CD4-positive, alpha-beta T cell treated with Interleukin-15 for 1 hour (primary cell): ENCODE measurements around the gene SCAP.
A peak's percentile ranks its signal among the peaks of the same experiment; 100 is the strongest.

Experiments used
- DNase-seq: peaks from one replicate; pipeline ENCODE4 v3.0.0-alpha.2; 2020

The SCAP gene

DNA sequence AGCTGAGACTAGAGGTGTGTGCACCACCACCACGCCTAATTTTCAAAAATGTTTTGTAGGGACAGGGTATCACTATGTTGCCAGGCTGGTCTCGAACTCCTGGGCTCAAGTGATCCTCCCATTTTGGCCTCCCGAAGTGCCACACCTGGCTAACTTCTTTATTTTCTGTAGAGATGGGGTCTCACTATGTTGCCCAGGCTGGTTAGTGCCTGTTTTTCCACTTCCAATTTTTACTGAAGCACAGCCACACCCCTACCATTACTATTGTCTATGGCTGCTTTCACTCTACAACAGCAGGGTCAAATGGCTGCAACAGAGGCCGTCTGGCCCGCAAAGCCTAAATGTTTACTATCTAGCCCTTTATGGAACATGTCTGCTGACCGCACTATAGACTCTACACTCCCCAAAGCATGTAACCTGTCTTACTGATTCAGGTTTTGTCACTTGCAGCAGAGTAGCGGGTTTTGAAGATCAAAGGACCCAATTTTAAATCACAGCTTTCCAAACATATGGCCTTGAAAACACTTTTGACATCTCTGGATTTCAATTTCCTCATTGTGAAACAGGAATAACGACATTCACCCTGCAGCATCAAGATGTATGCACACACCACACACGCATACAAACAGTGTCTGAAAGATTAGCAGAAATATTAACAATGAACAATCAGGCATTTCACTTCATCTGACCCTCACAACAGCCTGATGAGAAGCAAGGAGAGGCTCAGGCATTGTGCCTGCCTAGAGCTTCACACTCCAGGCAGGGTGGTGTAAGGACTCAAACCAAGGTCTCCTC is 46.1 kb downstream of the SCAP start:
- no peak for DNase-seq

DNA sequence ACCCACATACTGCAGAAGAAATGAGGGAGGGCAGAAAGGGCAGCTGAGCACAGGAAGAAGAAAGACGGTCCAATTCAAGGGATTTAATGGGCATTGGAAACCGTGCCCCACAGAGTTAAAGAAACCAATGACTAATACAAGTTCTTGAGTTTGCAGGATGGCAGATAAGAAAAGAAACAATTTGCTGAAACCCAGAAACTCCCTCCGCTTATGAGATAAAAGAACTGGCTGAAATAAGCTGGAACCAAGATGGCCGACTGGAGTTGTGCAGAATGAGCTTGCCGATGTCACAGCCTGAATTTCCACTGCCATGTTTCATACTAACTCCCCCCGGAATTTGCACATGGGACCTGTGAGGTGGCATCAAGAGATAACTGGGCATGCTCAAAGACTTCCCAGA is 47.1 kb downstream of the SCAP start:
- no peak for DNase-seq

DNA sequence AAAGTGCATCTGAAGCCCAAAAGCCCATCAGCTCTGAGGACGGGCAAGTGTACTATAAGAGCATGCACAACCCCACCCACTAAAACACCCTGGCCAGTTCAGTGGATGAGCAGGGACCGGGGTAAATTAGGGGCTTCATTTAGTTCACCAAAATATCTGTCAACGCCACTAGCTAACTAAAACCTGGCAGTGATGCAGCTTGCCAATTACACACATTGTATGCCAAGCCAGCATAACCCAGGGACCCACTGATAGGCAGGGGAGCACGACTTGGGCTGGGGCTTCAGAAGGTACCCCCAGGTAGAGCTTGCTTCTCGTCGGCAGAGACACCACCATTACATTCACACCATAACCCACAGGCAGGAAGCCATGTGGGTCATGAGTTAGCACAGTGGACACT is 47.9 kb downstream of the SCAP start:
- DNase-seq, result no peak

DNA sequence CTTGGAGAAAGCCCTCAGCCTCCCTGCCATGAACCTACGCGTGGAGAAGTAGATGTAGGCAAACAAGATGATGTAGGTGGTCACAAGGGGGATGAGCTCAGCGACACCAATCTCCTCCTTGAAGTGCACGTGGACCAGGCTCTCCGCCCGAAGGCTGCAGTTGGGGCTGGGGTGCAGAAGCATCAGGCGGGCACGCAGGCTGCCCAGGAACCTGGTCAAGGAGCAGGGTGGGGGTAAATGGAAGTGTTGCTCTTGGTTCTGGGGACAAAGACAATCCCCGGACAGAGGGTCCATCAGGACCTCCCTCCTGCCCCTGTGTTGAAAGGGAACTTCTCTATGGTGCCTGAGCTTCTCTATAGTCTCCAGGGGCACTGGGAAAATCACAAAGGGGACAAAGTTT is 49.8 kb downstream of the SCAP start:
- no peak for DNase-seq

DNA sequence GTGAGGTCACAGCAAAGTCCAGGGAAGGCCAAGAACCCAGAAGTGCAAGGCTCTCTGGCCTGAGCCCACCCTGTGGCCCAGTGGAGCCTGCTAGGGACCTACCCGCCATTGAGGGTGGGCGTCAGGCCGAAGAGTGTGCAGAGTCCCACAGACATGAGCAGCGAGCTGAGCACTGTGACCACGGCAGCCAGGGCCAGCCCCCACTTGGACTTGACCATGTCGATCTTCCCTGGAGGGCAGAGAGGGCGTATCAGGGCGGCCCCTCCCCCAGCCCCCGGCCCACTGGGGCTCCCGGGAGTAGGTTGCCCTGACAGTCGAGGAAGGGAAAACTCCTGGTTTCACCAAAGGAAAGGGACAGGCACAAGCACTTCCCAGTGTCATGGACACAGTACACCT is 50.4 kb downstream of the SCAP start:
- no peak for DNase-seq

DNA sequence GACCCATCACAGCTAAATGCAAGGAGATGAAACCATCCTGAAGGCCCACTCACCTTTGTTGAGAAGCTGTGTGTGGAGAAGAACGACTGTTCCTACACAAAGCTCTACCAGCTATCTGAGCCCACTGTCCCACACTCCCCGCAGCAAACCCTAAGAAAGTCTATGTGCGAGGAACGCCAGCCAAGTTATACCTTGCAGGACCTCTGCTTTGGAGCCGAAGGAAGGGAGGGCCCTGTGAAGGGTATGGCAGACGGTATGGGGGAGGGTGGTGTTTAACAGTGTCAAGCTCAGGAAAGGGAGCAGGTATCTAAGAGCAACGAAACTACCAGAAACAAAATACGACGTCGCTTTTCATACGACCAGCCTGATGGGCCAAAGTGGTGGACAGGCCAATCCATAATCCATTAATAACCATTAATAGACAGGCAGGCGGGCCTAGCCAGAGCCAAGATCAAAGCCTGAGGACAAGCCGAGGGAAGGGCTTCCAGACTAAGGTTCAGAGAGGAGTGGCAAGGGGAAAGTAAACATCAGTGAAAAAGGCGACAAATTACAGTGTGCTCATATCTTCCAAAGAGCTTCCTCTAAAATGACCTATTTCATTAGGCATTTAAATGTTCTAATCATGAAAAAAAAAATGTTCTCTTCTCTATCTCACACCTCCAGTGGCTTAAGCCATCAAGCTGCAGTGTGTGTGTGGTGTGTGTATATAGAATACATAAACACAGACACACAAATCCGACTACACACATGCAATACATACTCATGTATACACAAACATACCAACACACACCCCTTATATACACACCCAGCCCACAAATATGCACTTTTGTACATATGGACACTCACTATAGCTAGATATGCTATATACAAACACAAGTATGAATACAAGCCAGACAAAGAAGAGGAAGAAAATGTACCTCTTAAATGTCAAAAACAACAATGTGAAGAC is 51.0 kb downstream of the SCAP start:
- DNase-seq, result no peak

DNA sequence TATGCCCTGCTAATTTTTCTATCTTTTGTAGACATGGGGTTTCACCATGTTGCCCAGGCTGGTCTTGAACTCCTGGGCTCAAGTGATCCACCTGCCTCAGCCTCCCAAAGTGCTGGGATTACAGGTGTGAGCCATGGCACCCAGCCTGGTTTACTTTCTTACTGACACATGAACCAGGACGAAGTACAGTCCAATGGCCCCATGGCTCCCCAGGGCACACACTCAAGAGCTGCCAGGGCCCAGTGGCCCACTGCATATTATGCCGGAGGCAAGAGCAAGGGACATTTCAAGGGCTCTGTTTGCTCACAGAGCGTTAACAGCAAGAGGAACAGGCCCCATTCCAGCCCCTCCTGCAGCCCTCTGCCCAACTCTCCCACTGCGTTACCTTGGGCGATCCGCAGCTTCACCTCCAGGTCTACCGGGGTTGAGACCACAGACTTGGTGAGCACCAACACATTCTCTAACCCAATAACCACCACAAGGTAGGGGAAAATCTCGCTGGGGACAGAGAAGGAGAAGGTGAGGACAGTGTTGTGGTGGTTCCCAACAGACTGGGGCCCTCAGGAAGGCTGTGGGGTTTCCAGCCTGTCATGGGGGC is 52.1 kb downstream of the SCAP start:
- no peak for DNase-seq

DNA sequence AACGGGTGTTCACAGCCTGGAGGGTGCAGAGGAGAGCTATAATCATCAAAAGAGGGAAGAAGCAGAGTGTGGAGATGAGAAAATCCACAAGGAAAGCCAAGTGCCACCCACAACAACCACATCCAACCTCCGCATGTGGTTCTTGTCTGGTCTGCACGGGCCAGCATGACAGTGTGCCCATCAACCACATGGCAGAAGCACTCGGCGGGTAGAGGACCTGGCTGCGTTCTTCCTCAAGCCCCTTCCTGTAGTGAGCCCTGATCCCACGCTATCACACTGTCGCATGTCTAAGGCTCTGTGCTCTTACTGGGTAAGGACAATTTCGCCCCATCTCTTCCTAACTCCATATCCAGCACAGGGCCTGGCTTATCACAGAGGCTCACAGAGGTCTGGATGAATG is 53.0 kb downstream of the SCAP start:
- DNase-seq, result no peak

DNA sequence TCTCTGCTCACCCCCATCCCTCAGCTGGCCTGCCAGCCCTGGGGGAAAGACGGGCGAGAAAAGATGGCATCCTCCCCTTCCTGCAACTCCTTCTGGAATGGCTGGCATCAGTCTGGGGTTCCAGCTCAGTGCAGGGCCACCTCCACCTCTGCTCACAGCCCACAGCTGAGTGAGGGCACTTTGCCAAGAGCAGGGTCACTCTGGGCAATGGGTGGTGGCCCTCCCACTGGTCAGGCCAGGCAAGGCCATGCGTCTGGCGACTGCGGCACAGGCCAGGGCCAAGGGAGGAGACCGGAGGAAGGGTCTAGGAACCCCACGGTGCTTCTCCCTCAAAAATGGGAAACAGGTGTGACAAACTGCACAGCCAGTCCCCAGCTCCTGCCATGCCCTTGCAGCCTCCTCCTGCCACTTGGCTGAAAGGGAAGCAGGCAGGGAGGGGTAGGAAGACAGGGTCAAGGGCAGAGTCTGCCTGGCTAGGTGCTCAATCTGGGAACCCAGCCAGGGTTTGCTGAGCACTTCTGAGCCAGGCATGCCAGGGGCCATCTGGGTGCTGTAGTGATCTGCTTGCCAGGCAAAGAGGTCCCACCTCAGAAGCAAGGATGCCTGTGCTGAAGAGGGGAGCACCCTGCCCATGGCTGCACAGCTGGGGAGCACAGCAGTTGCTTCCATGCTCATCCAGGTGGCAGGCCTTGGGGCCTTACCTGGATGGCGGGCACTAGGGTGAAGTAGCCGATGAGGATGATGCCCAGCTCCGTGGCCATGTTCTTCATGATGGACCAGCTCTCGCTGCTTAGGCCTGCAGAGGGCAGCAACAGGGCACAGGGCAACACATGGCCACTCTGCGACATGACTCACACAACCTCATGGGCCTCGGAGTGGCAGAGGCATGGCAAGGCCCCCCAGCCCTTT is 53.7 kb downstream of the SCAP start:
- no peak for DNase-seq

DNA sequence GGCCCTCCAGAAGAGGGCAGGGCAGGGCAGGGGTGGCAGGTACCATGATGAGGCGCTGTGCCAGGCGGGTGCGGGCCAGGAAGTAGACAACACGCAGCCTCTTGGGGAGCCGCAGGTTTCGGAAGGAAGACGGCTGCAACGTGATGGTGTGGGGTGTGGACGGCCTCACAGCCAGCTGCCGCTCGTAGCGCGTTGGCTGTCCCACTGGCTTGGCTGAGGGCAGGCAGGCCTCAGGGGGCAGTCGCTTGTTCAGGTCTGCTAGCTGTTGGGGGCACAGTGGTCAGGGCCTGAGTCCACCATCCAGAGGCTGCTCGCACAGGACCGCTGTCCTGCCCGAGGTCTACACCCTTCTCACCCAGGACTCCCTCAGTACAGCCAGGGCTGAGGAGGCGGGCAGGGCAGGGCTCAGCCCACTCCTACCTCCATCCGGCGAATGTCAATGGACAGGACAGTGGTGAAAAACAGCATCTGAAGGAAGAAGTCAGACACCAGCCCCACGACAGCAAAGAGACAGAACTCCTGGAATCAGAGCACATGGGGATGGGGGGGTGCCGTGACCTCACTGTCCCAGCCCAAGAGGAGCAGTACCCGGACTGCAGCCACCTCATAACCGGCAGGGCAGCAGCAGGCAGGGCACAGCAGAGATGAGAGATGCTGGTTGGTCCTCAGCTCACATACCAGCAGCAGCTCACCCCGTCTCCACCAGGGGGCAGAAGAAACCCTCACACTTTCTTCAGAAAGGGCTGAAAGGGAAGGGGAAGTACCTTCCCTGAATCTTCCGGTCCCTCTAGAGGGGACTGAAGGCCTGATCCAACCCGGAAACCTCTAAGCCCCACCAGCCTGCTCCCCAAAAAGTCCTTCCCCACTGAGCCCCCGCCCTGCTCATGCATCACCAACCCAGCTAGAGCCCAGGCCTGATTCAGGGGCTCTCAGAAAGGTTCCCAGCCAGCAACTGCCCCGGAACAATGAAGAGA is 54.9 kb downstream of the SCAP start:
- peak; percentile 88 for DNase-seq

DNA sequence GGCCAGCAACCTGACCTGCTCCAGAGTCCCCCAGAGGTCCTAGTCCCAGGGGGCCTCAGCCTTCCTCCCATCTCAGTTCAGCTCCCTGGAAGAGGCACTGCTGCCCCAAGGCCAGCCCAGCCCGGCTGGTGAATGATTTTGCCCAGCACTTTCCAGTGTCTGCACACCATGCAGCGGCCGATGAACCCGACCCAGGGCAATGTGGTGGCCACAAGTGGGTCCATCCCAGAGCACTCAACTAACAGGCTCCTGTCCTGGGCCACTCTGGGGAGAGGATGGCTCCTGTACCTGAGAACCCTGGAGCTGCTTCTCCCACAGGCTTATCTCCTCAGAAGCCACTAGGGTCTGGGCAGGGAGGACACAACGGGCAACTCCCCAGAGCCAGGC is 55.7 kb downstream of the SCAP start:
- DNase-seq, result no peak

DNA sequence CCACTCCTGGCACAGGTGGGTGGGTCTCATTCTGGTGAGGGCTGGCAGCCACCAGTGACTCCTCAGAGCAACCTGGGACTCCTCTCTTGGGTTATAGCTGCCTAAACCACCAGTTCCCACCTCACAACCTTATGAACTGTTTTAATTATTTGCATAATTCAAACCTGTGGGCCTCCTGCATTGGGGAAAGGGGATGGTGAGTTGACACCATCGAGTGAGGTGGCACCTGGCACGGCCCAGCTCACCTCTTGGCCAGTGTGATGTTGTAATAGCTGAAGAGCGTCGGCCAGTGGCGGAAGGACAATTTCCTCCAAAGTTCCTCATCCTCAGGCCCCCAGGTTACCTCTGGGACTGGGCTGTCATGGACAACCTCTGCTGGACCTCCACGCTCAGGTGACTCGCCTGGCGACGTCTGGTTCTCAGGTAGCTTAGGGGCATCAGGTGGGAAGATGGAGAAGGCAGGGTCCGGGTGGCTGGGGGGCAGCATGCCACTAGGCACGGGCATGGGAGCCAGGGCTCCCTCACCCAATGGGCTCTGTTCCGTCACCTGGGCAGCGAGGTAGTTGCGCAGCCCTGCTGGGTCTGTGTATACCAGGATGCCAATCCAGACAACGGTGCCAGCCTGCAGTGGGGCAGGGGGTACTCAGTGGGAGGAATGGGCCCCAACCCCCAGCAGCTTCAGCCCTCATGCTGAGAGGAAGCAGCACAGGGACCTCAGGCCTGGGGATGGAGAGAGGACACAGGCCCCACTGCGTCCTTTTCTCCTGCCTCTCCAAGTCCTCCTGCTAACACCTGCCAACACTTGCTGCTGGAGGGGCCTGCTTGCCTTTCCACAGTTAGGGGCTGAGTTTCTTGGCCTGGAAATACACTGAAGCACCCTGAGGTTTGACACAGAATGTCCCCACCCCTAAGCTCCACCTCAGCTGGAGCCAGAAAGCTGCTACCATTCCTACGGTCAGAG is 56.4 kb downstream of the SCAP start:
- no peak for DNase-seq

DNA sequence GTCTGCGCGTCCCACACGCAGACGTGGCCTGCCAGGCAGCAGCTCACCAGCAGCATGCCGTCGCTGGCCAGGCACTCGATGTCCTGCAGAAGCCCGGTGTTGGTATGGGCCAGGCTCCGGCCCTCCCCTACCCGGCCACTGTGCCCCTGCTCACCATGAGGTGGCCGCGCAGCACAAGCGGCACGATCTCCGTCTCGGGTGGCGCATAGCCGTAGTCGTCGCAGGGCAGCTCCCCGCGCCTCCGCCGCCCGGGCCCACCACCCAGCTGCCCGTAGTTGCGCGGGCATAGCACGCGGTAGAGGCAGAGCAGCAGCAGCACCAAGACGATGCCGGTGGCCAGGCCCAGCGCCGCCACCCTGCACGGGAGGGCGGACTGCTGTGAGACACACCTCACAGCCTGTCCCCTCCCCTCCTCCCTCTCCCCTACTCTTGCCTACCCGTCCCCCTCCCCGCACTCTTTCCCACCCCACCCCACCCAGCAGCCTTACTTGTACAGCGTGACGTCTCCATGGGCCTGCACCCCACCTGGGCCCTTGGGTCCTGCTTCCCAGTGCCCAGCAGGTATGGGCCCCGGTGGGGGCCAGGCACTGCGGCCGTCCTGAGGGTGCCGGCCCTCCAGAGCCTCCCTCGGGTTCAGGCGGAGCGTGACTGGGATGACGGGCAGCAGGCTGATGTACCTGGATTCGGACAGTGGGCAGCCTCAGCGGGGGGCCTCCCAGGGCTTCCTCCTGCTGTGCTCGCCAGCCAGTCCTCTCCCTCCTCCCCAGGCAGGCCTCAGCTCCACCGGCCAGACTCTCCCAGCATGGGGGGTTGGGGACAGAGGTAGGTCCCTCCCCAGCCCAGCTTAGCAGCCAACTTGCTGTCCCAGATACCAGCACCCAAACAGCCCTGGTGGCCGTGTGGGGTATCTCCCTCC is 57.3 kb downstream of the SCAP start:
- no peak for DNase-seq

DNA sequence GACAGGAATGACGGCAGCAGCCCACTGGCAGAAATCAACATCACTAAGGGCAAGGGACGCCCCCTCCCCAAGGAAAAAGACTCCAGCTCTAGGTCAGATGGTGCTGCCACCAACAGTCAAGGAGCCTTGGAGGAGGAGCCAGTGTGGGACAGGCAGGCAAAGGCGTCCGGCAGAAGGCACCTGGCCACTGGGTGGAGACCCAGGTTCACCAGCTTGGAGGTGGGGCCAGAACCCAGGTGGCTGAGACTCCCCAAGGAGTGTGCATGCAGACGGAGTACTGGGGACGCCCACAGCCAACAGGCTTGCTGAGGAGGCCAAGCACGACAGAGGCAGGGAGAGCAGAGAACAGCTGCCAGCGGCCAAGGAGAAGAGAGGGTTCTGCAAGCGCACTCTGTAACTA is 59.7 kb downstream of the SCAP start:
- DNase-seq, result no peak

DNA sequence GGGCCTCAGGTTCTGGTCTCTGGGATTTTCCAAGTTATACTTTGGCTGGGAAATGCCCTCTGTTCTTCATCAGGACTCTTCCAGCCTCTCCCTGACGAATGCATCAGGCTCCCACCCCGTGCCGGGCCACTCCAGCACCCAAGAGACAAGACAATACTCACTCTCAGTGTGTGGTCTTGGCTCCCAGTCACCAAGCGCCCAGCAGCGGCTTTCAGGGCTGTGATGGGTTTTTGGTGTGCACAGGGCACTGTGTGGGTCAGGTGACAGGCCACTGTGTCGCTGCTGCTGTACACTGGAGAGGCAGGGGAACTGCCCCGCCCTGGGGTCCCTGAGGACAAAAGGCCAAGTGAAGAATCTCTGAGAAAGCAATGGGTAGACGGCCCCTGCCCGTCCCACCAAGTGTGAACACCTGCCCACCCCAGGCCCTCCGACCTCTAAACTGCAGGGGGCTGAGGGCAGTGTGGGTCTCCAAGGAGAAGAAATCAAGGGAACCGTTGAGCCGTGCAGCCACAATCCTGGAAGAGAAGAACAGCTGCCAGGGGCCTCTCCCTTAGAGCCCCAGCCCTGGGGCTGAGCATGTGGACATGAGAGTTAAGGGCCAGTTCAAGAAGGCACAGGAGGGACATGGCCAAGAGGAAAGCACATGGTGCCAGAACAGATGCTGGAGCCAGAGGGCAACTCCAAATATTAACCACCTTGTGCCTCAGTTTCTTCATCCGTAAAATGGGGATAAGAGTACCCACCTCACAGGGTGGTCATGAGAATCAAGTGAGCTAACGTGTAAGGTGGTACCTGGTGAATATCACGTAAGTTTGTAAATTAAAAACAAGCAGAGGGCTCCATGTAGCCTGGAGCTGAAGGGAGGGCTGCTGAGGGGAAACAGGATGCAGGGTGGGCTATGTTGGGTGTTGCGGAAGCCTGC is 60.8 kb downstream of the SCAP start:
- DNase-seq, result no peak

DNA sequence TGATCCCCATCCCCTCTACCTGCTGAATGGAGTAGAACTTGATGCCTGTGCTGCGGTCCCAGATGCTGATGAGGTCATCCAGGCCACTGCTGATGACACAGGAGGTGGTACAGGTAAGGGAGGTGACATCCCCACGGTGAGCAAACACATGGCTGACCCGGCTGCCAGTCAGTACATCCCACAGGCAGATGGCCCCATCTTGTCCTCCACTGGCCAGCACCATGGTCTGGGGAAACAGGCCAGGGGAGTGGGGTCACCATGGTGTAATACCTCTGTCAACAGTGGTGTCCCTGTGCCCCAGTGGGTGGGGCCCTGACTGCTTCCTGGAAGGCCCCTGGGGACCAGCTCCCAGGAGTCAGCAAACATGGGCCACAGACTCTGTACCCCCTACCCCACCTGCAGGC is 61.6 kb downstream of the SCAP start:
- DNase-seq, result no peak

DNA sequence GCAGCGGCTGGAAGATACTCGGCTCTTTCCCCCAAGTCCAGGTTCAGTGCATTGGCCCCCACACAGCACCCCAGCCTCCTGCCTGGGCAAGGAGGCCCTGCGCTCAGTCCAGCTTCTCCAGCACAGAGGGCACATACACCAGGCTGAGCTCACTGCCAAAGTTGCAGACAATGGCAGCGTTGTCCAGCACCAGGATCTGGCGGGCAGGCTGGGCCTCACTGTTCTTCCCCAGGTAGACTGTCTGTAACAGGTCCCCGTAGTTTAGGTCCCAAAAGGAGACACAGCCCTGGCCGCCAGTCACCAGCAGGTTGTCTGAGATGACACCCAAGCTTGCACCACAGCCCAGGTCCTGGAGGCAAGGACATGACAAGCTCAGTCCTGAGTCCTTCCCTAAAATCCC is 62.0 kb downstream of the SCAP start:
- DNase-seq, result no peak
